IMR-90 (cell line): ENCODE results near the gene PRSS12. TPM values are rescaled to one million over a fixed set of nuclear protein-coding genes. Genes with fewer than 3 reads are reported as not detected.

Source experiments
- ATAC-seq: fragments of 200-7000 bp; cut with Tn5 transposase; 2 replicates; pipeline ENCODE4 v1.9.1; 2020; ENCODE audit warnings: low read depth, mild to moderate bottlenecking, moderate library complexity
- BruUV-seq: library from RNA; stranded (reverse); fragments of 400-500 nt; replicated peaks from 2 replicates; lab custom pipeline; 2021; lab: Mats Ljungman, UMichigan
- CTCF ChIA-PET: fragments of 300-600 bp; formaldehyde crosslinking; extraction: SDS; loops from one replicate; lab custom pipeline; 2021; ENCODE audit warnings: antibody characterized with exemption; lab: Yijun Ruan, JAX
- POLR2A ChIA-PET: fragments of 300-600 bp; sonication (Branson Sonifier 250); formaldehyde crosslinking; loops from one replicate; lab custom pipeline; 2022; ENCODE audit warnings: antibody characterized with exemption; ENCODE audit not compliant: unreplicated experiment; lab: Charles Lee
- DNase-seq: peaks from one replicate; pipeline ENCODE4 v3.0.0; 2013
- H2AFZ ChIP-seq: replicated peaks from 2 replicates; pipeline ENCODE3; 2013; ENCODE audit warnings: low read length, mild to moderate bottlenecking; ENCODE audit not compliant: poor library complexity
- H2AK5ac ChIP-seq: 2 replicates; pipeline ENCODE4 v1.6.1; 2013; ENCODE audit warnings: low read depth, low read length, inconsistent platforms
- H2AK9ac ChIP-seq: replicated peaks from 2 replicates; pipeline ENCODE3; 2013; ENCODE audit warnings: mild to moderate bottlenecking, low read depth, low read length, moderate library complexity; ENCODE audit not compliant: poor library complexity
- H2BK120ac ChIP-seq: 2 replicates; pipeline ENCODE4 v1.6.1; 2013; ENCODE audit warnings: low read depth, low read length, inconsistent platforms
- H2BK15ac ChIP-seq: 3 replicates; pipeline ENCODE4 v1.6.1; 2013; ENCODE audit warnings: low read depth, low read length, inconsistent platforms
- H2BK20ac ChIP-seq: 2 replicates; pipeline ENCODE4 v1.6.1; 2013; ENCODE audit warnings: low read depth, mild to moderate bottlenecking, inconsistent platforms, low read length, moderate library complexity
- H2BK5ac ChIP-seq: 2 replicates; pipeline ENCODE4 v1.6.1; 2013; ENCODE audit warnings: mild to moderate bottlenecking, low read depth, low read length, inconsistent platforms; ENCODE audit not compliant: poor library complexity, severe bottlenecking
- H3K14ac ChIP-seq: replicated peaks from 2 replicates; pipeline ENCODE4 v1.6.1; 2013; ENCODE audit warnings: low read depth, low read length, inconsistent platforms
- H3K18ac ChIP-seq: 2 replicates; pipeline ENCODE4 v1.6.1; 2013; ENCODE audit warnings: low read depth, low read length, control low read depth
- H3K23ac ChIP-seq: 2 replicates; pipeline ENCODE4 v1.6.1; 2013; ENCODE audit warnings: low read depth, low read length, inconsistent platforms
- H3K27ac ChIP-seq: 2 replicates; pipeline ENCODE4 v1.5.1; 2013; ENCODE audit warnings: mild to moderate bottlenecking, control low read depth, low read length; ENCODE audit not compliant: insufficient read depth
- H3K27me3 ChIP-seq: 2 replicates; pipeline ENCODE4 v1.6.1; 2013; ENCODE audit warnings: low read length; ENCODE audit not compliant: control insufficient read depth, insufficient read depth
- H3K36me3 ChIP-seq: 2 replicates; pipeline ENCODE4 v1.6.1; 2013; ENCODE audit warnings: low read length, mixed read lengths; ENCODE audit not compliant: control insufficient read depth, insufficient read depth
- H3K4ac ChIP-seq: 2 replicates; pipeline ENCODE4 v1.6.1; 2013; ENCODE audit warnings: low read depth, low read length, inconsistent platforms
- H3K4me1 ChIP-seq: 2 replicates; pipeline ENCODE4 v1.6.1; 2013; ENCODE audit warnings: low read length, mixed read lengths; ENCODE audit not compliant: control insufficient read depth, insufficient read depth
- H3K4me2 ChIP-seq: 2 replicates; pipeline ENCODE4 v1.6.1; 2013; ENCODE audit warnings: low read depth, mild to moderate bottlenecking, control low read depth, low read length, moderate library complexity
- H3K4me3 ChIP-seq: 2 replicates; pipeline ENCODE4 v1.5.1; 2013; ENCODE audit warnings: low read depth, mild to moderate bottlenecking, control low read depth, low read length, moderate library complexity; ENCODE audit not compliant: insufficient read depth
- H3K56ac ChIP-seq: 2 replicates; pipeline ENCODE4 v1.6.1; 2013; ENCODE audit warnings: low read length, inconsistent platforms; ENCODE audit not compliant: insufficient read depth; ENCODE audit errors: extremely low read depth
- H3K79me1 ChIP-seq, 2 experiments: 2 replicates each; pipeline ENCODE4 v1.6.1; 2013; ENCODE audit warnings: low read length in 2 of 2, inconsistent platforms in 1 of 2, low read depth in 1 of 2
- H3K9ac ChIP-seq: 2 replicates; pipeline ENCODE4 v1.6.1; 2013; ENCODE audit warnings: low read depth, low read length, control low read depth
- H3K9me1 ChIP-seq: 2 replicates; pipeline ENCODE4 v1.6.1; 2013; ENCODE audit warnings: low read length, inconsistent platforms; ENCODE audit not compliant: insufficient read depth
- H3K9me3 ChIP-seq: 2 replicates; pipeline ENCODE4 v1.6.1; 2013; ENCODE audit warnings: low read length; ENCODE audit not compliant: control insufficient read depth, insufficient read depth
- H4K20me1 ChIP-seq: 2 replicates; pipeline ENCODE4 v1.6.1; 2013; ENCODE audit warnings: low read length, inconsistent platforms; ENCODE audit not compliant: insufficient read depth
- H4K5ac ChIP-seq: 2 replicates; pipeline ENCODE4 v1.6.1; 2013; ENCODE audit warnings: mild to moderate bottlenecking, low read depth, low read length, control low read depth
- H4K8ac ChIP-seq, 2 experiments: 2 replicates each; pipeline ENCODE4 v1.6.1; 2013; ENCODE audit warnings: low read depth in 2 of 2, low read length in 2 of 2, control low read depth in 1 of 2, inconsistent platforms in 1 of 2
- H4K91ac ChIP-seq: 2 replicates; pipeline ENCODE4 v1.6.1; 2013; ENCODE audit warnings: low read depth, low read length, inconsistent platforms; ENCODE audit not compliant: insufficient read depth
- CEBPB ChIP-seq: IDR thresholded peaks from 2 replicates; pipeline ENCODE4 v1.6.1; 2012; ENCODE audit warnings: low read depth, low read length, improper control_type of control experiment
- WGBS, 2 experiments: methylation state at CpG; one replicate each; pipeline versions ENCODE4 v1.1.5 to v1.1.7; 2013; ENCODE audit warnings: missing lambda C conversion rate in 2 of 2; ENCODE audit not compliant: insufficient read length in 1 of 2; ENCODE audit errors: extremely low coverage in 2 of 2; 5-methylcytosine and 5-hydroxymethylcytosine counted together
- dilution Hi-C: fragments of 300-500 bp; cut with HindIII; formaldehyde crosslinking; loops from one replicate; pipeline ENCODE4 v1.14.3; 2018; ENCODE audit warnings: low sequenced_read_pairs; ENCODE audit not compliant: unreplicated experiment
- in situ Hi-C: fragments of 300-500 bp; cut with MboI; formaldehyde crosslinking; loops from 3 replicates; pipeline ENCODE4 v1.14.3; 2019; ENCODE audit warnings: low sequenced_read_pairs, inconsistent platforms, mixed read lengths
- intact Hi-C: fragments of 100-400 bp; cut with micrococcal nuclease; formaldehyde crosslinking; loops from 2 replicates; pipeline ENCODE4 v1.10.0; 2022
- polyA plus RNA-seq, 3 experiments: library from polyadenylated mRNA; depleted of rRNA; stranded (reverse); fragments of >200 nt; gene quantifications; 2 replicates each; pipeline ENCODE4 v1.2.3, GENCODE V29; 2012; ENCODE audit warnings: low replicate concordance in 1 of 3
- total RNA-seq: library from RNA; depleted of rRNA; stranded (reverse); fragments of >200 nt; gene quantifications from 2 replicates; pipeline ENCODE4 v1.2.3, GENCODE V29; 2012
- TF ChIP-seq, protein P1 (sequence below): fragments of 150-350 bp; IDR thresholded peaks from 2 replicates; pipeline ENCODE4 v1.6.1; 2017; ENCODE audit warnings: mild to moderate bottlenecking, antibody characterized with exemption, low read length, low read depth

The PRSS12 gene
- total and polyA plus RNA-seq, 2 of the 4 experiments (the other 2 are of a cell fraction): 51.1 to 71.5 TPM

DNA sequence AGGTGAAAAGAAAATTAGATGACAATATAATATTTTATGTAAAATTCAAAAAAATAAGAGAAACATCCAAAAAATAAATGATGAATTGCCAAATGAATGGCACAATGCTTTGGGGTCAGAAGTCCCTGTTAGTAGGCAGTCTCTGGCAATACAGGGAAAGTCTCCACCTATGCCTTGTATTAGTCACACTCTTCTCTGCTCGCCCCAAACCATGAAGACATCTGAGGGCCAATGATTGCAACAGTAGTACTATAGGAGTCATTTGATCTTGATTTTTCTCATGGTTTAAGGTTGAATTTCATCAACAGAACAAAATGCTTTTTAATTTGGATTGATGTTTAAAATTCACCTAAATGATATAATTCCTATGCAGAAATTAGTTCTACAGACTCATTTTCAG is 3.9 kb upstream of the PRSS12 start:
- no peak overlapping the region for H3K4ac ChIP-seq
- no peak overlapping the region for H2BK20ac ChIP-seq
- H3K18ac ChIP-seq: no peak overlapping the region
- in situ Hi-C loops (no loop called here), dilution Hi-C loops (no loop called here), intact Hi-C loops (no loop called here)
- no peaks in the 10 kb centered on the region for H3K9me1 ChIP-seq
- no peak overlapping the region for H2AK9ac ChIP-seq
- no peaks in the 10 kb centered on the region for H3K27me3 ChIP-seq
- WGBS, 2 experiments: no CpG with 5 or more reads among the region's 1 CpG
- H3K4me2 ChIP-seq: no peak overlapping the region
- no peak overlapping the region for H3K14ac ChIP-seq
- H3K79me1 ChIP-seq: peaks cover 0 to 10% of the 10 kb centered on the region in 2 experiments; a peak in 1 of 4 replicates
- no peaks in the 10 kb centered on the region for H4K20me1 ChIP-seq
- H4K91ac ChIP-seq: no peak overlapping the region
- H3K27ac ChIP-seq: no peak overlapping the region
- no peak for ATAC-seq
- TF ChIP-seq CEBPB: peak; percentile 51
- TF ChIP-seq, protein P1, sequence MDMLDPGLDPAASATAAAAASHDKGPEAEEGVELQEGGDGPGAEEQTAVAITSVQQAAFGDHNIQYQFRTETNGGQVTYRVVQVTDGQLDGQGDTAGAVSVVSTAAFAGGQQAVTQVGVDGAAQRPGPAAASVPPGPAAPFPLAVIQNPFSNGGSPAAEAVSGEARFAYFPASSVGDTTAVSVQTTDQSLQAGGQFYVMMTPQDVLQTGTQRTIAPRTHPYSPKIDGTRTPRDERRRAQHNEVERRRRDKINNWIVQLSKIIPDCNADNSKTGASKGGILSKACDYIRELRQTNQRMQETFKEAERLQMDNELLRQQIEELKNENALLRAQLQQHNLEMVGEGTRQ: no peak
- H2BK15ac ChIP-seq: no peak overlapping the region
- H3K9ac ChIP-seq: no peak overlapping the region
- H4K5ac ChIP-seq: no peak overlapping the region
- H3K23ac ChIP-seq: no peak overlapping the region
- H3K56ac ChIP-seq: no peak overlapping the region
- H3K4me3 ChIP-seq: no peak overlapping the region
- H3K9me3 ChIP-seq: no peaks in the 10 kb centered on the region
- H4K8ac ChIP-seq: no peak overlapping the region
- peaks cover 9% of the 10 kb centered on the region for H3K4me1 ChIP-seq
- H2AFZ ChIP-seq: no peak overlapping the region
- no TSS peak for BruUV-seq
- peak; percentile 37 for DNase-seq
- no peak overlapping the region for H2AK5ac ChIP-seq
- POLR2A ChIA-PET: no interaction called here
- H2BK120ac ChIP-seq: no peak overlapping the region
- no peak overlapping the region for H2BK5ac ChIP-seq
- H3K36me3 ChIP-seq: no peaks in the 10 kb centered on the region
- CTCF ChIA-PET: no interaction called here
